Naive thymus-derived CD4-positive, alpha-beta T cell (primary cell): ENCODE data around the gene FBXO41. TPM values are rescaled to one million over a fixed set of nuclear protein-coding genes. Genes with fewer than 3 reads are reported as not detected.

ENCODE experiments used
- ATAC-seq: fragments of 150-1000 bp; cut with Tn5 transposase; 2 replicates; pipeline ENCODE4 v1.10.0; 2021; ENCODE audit warnings: mild to moderate bottlenecking, moderate library complexity
- CTCF ChIA-PET: fragments of 350-600 bp; sonication (Branson Sonifier 250); formaldehyde crosslinking; loops from one replicate; lab custom pipeline; 2021; ENCODE audit warnings: antibody characterized with exemption; lab: Charles Lee
- POLR2A ChIA-PET: fragments of 350-600 bp; sonication (Branson Sonifier 250); formaldehyde crosslinking; loops from one replicate; lab custom pipeline; 2021; ENCODE audit warnings: antibody characterized with exemption, inconsistent platforms; lab: Charles Lee
- DNase-seq, 9 donors: peaks; one replicate each; pipeline versions ENCODE4 v3.0.0 to v3.0.0-alpha.2; 2020 to 2022; ENCODE audit warnings: mixed read lengths in 1 of 9
- H3K27ac ChIP-seq: one replicate; pipeline ENCODE4 v1.7.0; 2013; ENCODE audit warnings: mild to moderate bottlenecking, low read depth, low read length, moderate library complexity
- H3K27me3 ChIP-seq, 2 donors: one replicate each; pipeline ENCODE4 v1.7.0; 2013; ENCODE audit warnings: low read length in 2 of 2, mild to moderate bottlenecking in 2 of 2, moderate library complexity in 2 of 2; ENCODE audit not compliant: control insufficient read depth in 2 of 2, insufficient read depth in 2 of 2
- H3K36me3 ChIP-seq, 3 experiments: 1 replicate in 2 of 3; 2 replicates in 1 of 3; pipeline ENCODE4 v1.7.0; 2013; ENCODE audit warnings: low read length in 3 of 3, mild to moderate bottlenecking in 3 of 3, moderate library complexity in 1 of 3; ENCODE audit not compliant: insufficient read depth in 3 of 3, control insufficient read depth in 2 of 3
- H3K4me1 ChIP-seq, 2 donors: one replicate each; pipeline ENCODE4 v1.7.0; 2013; ENCODE audit warnings: low read length in 2 of 2, mild to moderate bottlenecking in 2 of 2, moderate library complexity in 1 of 2; ENCODE audit not compliant: control insufficient read depth in 2 of 2, insufficient read depth in 2 of 2
- H3K4me3 ChIP-seq: 2 replicates; pipeline ENCODE4 v1.7.0; 2013; ENCODE audit warnings: mild to moderate bottlenecking, low read length
- H3K9me3 ChIP-seq, 3 experiments: 1 replicate in 2 of 3; 2 replicates in 1 of 3; pipeline ENCODE4 v1.7.0; 2013; ENCODE audit warnings: low read length in 3 of 3; ENCODE audit not compliant: control insufficient read depth in 2 of 3
- H3K27ac Mint-ChIP-seq, 9 donors: one replicate each; pipeline ENCODE4 v1.8.0; 2020 to 2022; ENCODE audit warnings: mixed read lengths in 9 of 9, mild to moderate bottlenecking in 8 of 9, moderate library complexity in 5 of 9, inconsistent platforms in 2 of 9
- H3K27me3 Mint-ChIP-seq, 5 donors: one replicate each; pipeline ENCODE4 v1.8.0; 2021 to 2022; ENCODE audit warnings: mixed read lengths in 5 of 5, mild to moderate bottlenecking in 1 of 5
- H3K36me3 Mint-ChIP-seq, 5 donors: one replicate each; pipeline ENCODE4 v1.8.0; 2020 to 2022; ENCODE audit warnings: mixed read lengths in 5 of 5, mild to moderate bottlenecking in 3 of 5, inconsistent platforms in 1 of 5
- H3K4me1 Mint-ChIP-seq, 7 donors: one replicate each; pipeline ENCODE4 v1.8.0; 2020 to 2022; ENCODE audit warnings: mixed read lengths in 7 of 7, mild to moderate bottlenecking in 3 of 7, inconsistent platforms in 1 of 7
- H3K4me3 Mint-ChIP-seq, 10 donors: one replicate each; pipeline ENCODE4 v1.8.0; 2020 to 2022; ENCODE audit warnings: mild to moderate bottlenecking in 10 of 10, mixed read lengths in 10 of 10, moderate library complexity in 6 of 10, inconsistent platforms in 2 of 10
- H3K9me3 Mint-ChIP-seq, 11 donors: one replicate each; pipeline ENCODE4 v1.8.0; 2020 to 2022; ENCODE audit warnings: mixed read lengths in 11 of 11, mild to moderate bottlenecking in 4 of 11, inconsistent platforms in 1 of 11, moderate library complexity in 1 of 11
- intact Hi-C, 2 donors: fragments of 100-400 bp; cut with micrococcal nuclease; formaldehyde crosslinking; loops; one replicate each; pipeline ENCODE4 v1.15.1; 2023
- polyA plus RNA-seq, 2 donors: library from polyadenylated mRNA; unstranded; fragments of 300-500 nt; fragmentation: Illumina TruSeq; gene quantifications; one replicate each; pipeline ENCODE4 v1.2.3, GENCODE V29; 2021
- total RNA-seq, 6 experiments: library from RNA in 5 of 6; stranded (reverse) in 5 of 6; gene quantifications; 1 replicate in 5 of 6; 2 replicates in 1 of 6; pipeline ENCODE4 v1.2.3 and lab custom pipeline; 2021 to 2026

Gene FBXO41
- total and polyA plus RNA-seq, 7 experiments from 2014 or later = 1.5 to 19.6 (median 14.1) TPM

- Histone ChIP-seq H3K4me3 (peak overlapping the region; percentile 35), H3K9me3 (no peaks in the 10 kb centered on the region), H3K27me3 (no peaks in the 10 kb centered on the region), H3K27ac (peak overlapping the region; percentile 62), H3K36me3 (peaks cover 0 to 10% (median 0%) of the 10 kb centered on the region in 3 experiments), H3K4me1 (peaks cover 0 to 12% of the 10 kb centered on the region in 2 donors)
- ChIA-PET POLR2A (no interaction called here), CTCF (no interaction called here)
- Mint-ChIP-seq H3K4me3 (peak overlapping the region; percentile 33 to 84 (median 72)), H3K4me1 (peaks cover 23 to 34% (median 26%) of the 10 kb centered on the region in 7 donors), H3K27ac (peak overlapping the region in 7 of 9 donors; percentile 2 to 88 (median 81)), H3K27me3 (no peaks in the 10 kb centered on the region), H3K36me3 (peaks cover 0 to 17% (median 5%) of the 10 kb centered on the region in 5 donors), H3K9me3 (peaks cover 0 to 3% (median 0%) of the 10 kb centered on the region in 11 donors)
- ATAC-seq = no peak
- no peak for DNase-seq
- intact Hi-C loops = loop anchor here (1.0 kb wide), 7 partner anchors 14 to 467 kb away; partner anchors contain the start of genes CCT7 (in 2 of the 2), FBXO41 (in 2 of the 2), ALMS1 (in 1 of the 2) and EGR4 (in 1 of the 2)
Measured at GRCh38 chr2:73269686-73270465, 14.4 kb downstream of the FBXO41 start.

- Histone ChIP-seq H3K27me3 (no peaks in the 10 kb centered on the region), H3K9me3 (no peaks in the 10 kb centered on the region), H3K36me3 (peaks cover 0 to 15% (median 0%) of the 10 kb centered on the region in 3 experiments), H3K4me3 (peak overlapping the region; percentile 35), H3K27ac (peak overlapping the region; percentile 62), H3K4me1 (peaks cover 0 to 12% of the 10 kb centered on the region in 2 donors)
- Mint-ChIP-seq H3K4me1 (peaks cover 23 to 34% (median 26%) of the 10 kb centered on the region in 7 donors), H3K27me3 (no peaks in the 10 kb centered on the region), H3K36me3 (peaks cover 0 to 13% (median 5%) of the 10 kb centered on the region in 5 donors), H3K4me3 (peak overlapping the region in 9 of 10 donors; percentile 32 to 78 (median 64)), H3K9me3 (peaks cover 0 to 3% (median 0%) of the 10 kb centered on the region in 11 donors), H3K27ac (peak overlapping the region in 4 of 9 donors; percentile 29 to 81 (median 56))
- POLR2A ChIA-PET = interaction anchor here (0.6 to 1.7 kb wide), 3 partner anchors 18 to 238 kb away, joined by 3 to 10 read pairs (median 5); partner anchors contain the start of genes CCT7 and PRADC1
- CTCF ChIA-PET = interaction anchor here (0.7 to 1.7 kb wide), 2 partner anchors 36 to 56 kb away, joined by 3 read pairs; partner anchors contain the start of genes CCT7 and PRADC1
- ATAC-seq (peak; percentile 91), DNase-seq (peak; percentile 62 to 81 (median 76))
- intact Hi-C loops = loop anchor here (1.0 kb wide), 7 partner anchors 15 to 468 kb away; partner anchors contain the start of genes CCT7 (in 2 of the 2), FBXO41 (in 2 of the 2), ALMS1 (in 1 of the 2) and EGR4 (in 1 of the 2)
Measured at GRCh38 chr2:73268830-73269685, 15.2 kb downstream of the FBXO41 start.

GRCh38 chr2:73268366-73268829 is 15.9 kb downstream of the FBXO41 start:
- H3K36me3 ChIP-seq = peaks cover 0 to 22% (median 0%) of the 10 kb centered on the region in 3 experiments
- H3K27ac ChIP-seq = no peak overlapping the region
- H3K27ac Mint-ChIP-seq = peak overlapping the region in 8 of 9 donors; percentile 9 to 77 (median 43)
- no peaks in the 10 kb centered on the region for H3K27me3 ChIP-seq
- no peak overlapping the region for H3K4me3 ChIP-seq
- H3K9me3 ChIP-seq = no peaks in the 10 kb centered on the region
- H3K27me3 Mint-ChIP-seq = no peaks in the 10 kb centered on the region
- H3K4me1 ChIP-seq = peaks cover 0 to 12% of the 10 kb centered on the region in 2 donors
- H3K4me1 Mint-ChIP-seq = peaks cover 23 to 34% (median 26%) of the 10 kb centered on the region in 7 donors
- intact Hi-C loops = no loop called here
- no peak for DNase-seq
- peaks cover 0 to 11% (median 5%) of the 10 kb centered on the region in 5 donors for H3K36me3 Mint-ChIP-seq
- peak overlapping the region; percentile 32 to 83 (median 64) for H3K4me3 Mint-ChIP-seq
- peaks cover 0 to 3% (median 0%) of the 10 kb centered on the region in 11 donors for H3K9me3 Mint-ChIP-seq
- CTCF ChIA-PET = interaction anchor here (0.7 to 1.7 kb wide), 2 partner anchors 35 to 56 kb away, joined by 3 read pairs; partner anchors contain the start of genes CCT7 and PRADC1
- ATAC-seq = no peak
- POLR2A ChIA-PET = interaction anchor here (0.6 to 1.7 kb wide), 3 partner anchors 18 to 237 kb away, joined by 3 to 10 read pairs (median 5); partner anchors contain the start of genes CCT7 and PRADC1

- Mint-ChIP-seq H3K36me3 (peaks cover 0 to 11% (median 5%) of the 10 kb centered on the region in 5 donors), H3K9me3 (peaks cover 0 to 3% (median 0%) of the 10 kb centered on the region in 11 donors), H3K27ac (peak overlapping the region in 2 of 9 donors; percentile 2 to 4), H3K4me3 (peak overlapping the region in 2 of 10 donors; percentile 1 to 12), H3K27me3 (no peaks in the 10 kb centered on the region), H3K4me1 (peaks cover 23 to 34% (median 26%) of the 10 kb centered on the region in 7 donors)
- Histone ChIP-seq H3K27ac (no peak overlapping the region), H3K4me1 (peaks cover 0 to 12% of the 10 kb centered on the region in 2 donors), H3K36me3 (peaks cover 0 to 27% (median 0%) of the 10 kb centered on the region in 3 experiments), H3K27me3 (no peaks in the 10 kb centered on the region), H3K4me3 (no peak overlapping the region), H3K9me3 (no peaks in the 10 kb centered on the region)
- intact Hi-C loops = no loop called here
- ATAC-seq (no peak), DNase-seq (no peak)
- ChIA-PET CTCF (no interaction called here), POLR2A (interaction anchor here (0.5 kb wide), 1 partner anchor 1935 kb away, joined by 3 read pairs; the partner anchor contains the start of gene ZNF638)
Measured at GRCh38 chr2:73267008-73267407, 17.3 kb downstream of the FBXO41 start.

GRCh38 chr2:73266061-73266901 is 18.0 kb downstream of the FBXO41 start:
- peaks cover 0 to 3% (median 0%) of the 10 kb centered on the region in 11 donors for H3K9me3 Mint-ChIP-seq

More at GRCh38 chr2:73266061-73266901, 18.0 kb downstream of the FBXO41 start:
- H3K27me3 ChIP-seq = no peaks in the 10 kb centered on the region
- peaks cover 0 to 30% (median 0%) of the 10 kb centered on the region in 3 experiments for H3K36me3 ChIP-seq
- Mint-ChIP-seq H3K4me1 (peaks cover 23 to 34% (median 26%) of the 10 kb centered on the region in 7 donors), H3K27me3 (no peaks in the 10 kb centered on the region), H3K36me3 (peaks cover 0 to 11% (median 5%) of the 10 kb centered on the region in 5 donors), H3K4me3 (peak overlapping the region in 1 of 10 donors; percentile 12), H3K27ac (peak overlapping the region in 2 of 9 donors; percentile 4 to 70)
- intact Hi-C loops = no loop called here
- POLR2A ChIA-PET = no interaction called here
- H3K4me1 ChIP-seq = peaks cover 0 to 12% of the 10 kb centered on the region in 2 donors
- H3K4me3 ChIP-seq = no peak overlapping the region
- no peak overlapping the region for H3K27ac ChIP-seq
- CTCF ChIA-PET = no interaction called here
- H3K9me3 ChIP-seq = no peaks in the 10 kb centered on the region
- ATAC-seq (no peak), DNase-seq (no peak)
